GM23338 (cell line): ENCODE results near the gene EPHB1.

Experiments
- CTCF ChIP-seq, 2 experiments: fragments of 200-600 bp in 1 of 2; sonication (generic) in 1 of 2; conservative IDR thresholded peaks; 2 replicates each; pipeline versions ENCODE4 v1.5.1 to v1.6.1; 2016 to 2017; ENCODE audit warnings: antibody characterized with exemption in 2 of 2, low read depth in 2 of 2, mild to moderate bottlenecking in 2 of 2, moderate library complexity in 1 of 2
- EZH2 ChIP-seq: fragments of 200-600 bp; sonication (generic); IDR thresholded peaks from one replicate; pipeline ENCODE4 v1.8.0; 2017; ENCODE audit warnings: antibody characterized with exemption, mild to moderate bottlenecking, low read depth; ENCODE audit not compliant: unreplicated experiment
- EZH2phosphoT487 ChIP-seq: fragments of 200-600 bp; sonication (generic); IDR thresholded peaks from one replicate; pipeline ENCODE4 v1.8.1; 2018; ENCODE audit warnings: antibody characterized with exemption; ENCODE audit not compliant: unreplicated experiment
- POLR2AphosphoS5 ChIP-seq: IDR thresholded peaks from 2 replicates; pipeline ENCODE4 v1.6.1; 2016; ENCODE audit warnings: antibody characterized with exemption, low read depth
- ZNF331 ChIP-seq: fragments of 250-450 bp; sonication (Bioruptor Pico); IDR thresholded peaks from 2 replicates; pipeline ENCODE4 v1.5.0; 2020; ENCODE audit warnings: low read depth, mild to moderate bottlenecking, moderate library complexity

GRCh38 chr3:135135445-135135844 lies 340.4 kb downstream of the EPHB1 start:
- TF ChIP-seq CTCF (conservative IDR thresholded peaks at IDR 0.05; ENCODE audit: low read depth in 2 of 2) (no peak), POLR2AphosphoS5 (no peak), ZNF331 (CRISPR knock-in tag) (no peak), EZH2phosphoT487 (no peak), EZH2 (no peak)
